ENCODE data around the gene IL20RA.

The IL20RA gene

GRCh38 chr6:136995521-136995920, 49.2 kb downstream of the IL20RA start:
- Histone ChIP-seq H3K27me3 (ENCODE audit: insufficient read depth, low read depth) (no peaks in the 10 kb centered on the region), H2AFZ (ENCODE audit: low read depth) (no peak overlapping the region), H4K20me1 (ENCODE audit: insufficient read depth) (no peaks in the 10 kb centered on the region), H3K27ac (no peak overlapping the region), H3K4me1 (ENCODE audit: low read depth, poor library complexity, severe bottlenecking) (no peaks in the 10 kb centered on the region), H3K4me2 (no peak overlapping the region), H3K4me3 (IDR thresholded peaks at IDR 0.05; ENCODE audit: insufficient read depth, low read depth, low read length) (no peak overlapping the region), H3K36me3 (ENCODE audit: insufficient read depth) (no peaks in the 10 kb centered on the region), H3K79me2 (ENCODE audit: insufficient read depth, low read depth) (no peaks in the 10 kb centered on the region), H3K9ac (no peak overlapping the region)
- TF ChIP-seq, protein P1, sequence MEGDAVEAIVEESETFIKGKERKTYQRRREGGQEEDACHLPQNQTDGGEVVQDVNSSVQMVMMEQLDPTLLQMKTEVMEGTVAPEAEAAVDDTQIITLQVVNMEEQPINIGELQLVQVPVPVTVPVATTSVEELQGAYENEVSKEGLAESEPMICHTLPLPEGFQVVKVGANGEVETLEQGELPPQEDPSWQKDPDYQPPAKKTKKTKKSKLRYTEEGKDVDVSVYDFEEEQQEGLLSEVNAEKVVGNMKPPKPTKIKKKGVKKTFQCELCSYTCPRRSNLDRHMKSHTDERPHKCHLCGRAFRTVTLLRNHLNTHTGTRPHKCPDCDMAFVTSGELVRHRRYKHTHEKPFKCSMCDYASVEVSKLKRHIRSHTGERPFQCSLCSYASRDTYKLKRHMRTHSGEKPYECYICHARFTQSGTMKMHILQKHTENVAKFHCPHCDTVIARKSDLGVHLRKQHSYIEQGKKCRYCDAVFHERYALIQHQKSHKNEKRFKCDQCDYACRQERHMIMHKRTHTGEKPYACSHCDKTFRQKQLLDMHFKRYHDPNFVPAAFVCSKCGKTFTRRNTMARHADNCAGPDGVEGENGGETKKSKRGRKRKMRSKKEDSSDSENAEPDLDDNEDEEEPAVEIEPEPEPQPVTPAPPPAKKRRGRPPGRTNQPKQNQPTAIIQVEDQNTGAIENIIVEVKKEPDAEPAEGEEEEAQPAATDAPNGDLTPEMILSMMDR (conservative IDR thresholded peaks at IDR 0.05; ENCODE audit: low read depth, low read length): no peak

- Histone ChIP-seq H3K36me3 (ENCODE audit: insufficient read depth) (no peaks in the 10 kb centered on the region), H3K27me3 (ENCODE audit: insufficient read depth, low read depth) (no peaks in the 10 kb centered on the region), H2AFZ (ENCODE audit: low read depth) (no peak overlapping the region), H3K27ac (no peak overlapping the region), H3K9ac (no peak overlapping the region), H3K4me3 (IDR thresholded peaks at IDR 0.05; ENCODE audit: insufficient read depth, low read depth, low read length) (no peak overlapping the region), H3K79me2 (ENCODE audit: insufficient read depth, low read depth) (no peaks in the 10 kb centered on the region), H3K4me1 (ENCODE audit: low read depth, poor library complexity, severe bottlenecking) (no peaks in the 10 kb centered on the region), H4K20me1 (ENCODE audit: insufficient read depth) (no peaks in the 10 kb centered on the region), H3K4me2 (no peak overlapping the region)
- TF ChIP-seq, protein P1 (conservative IDR thresholded peaks at IDR 0.05; ENCODE audit: low read depth, low read length): no peak
Measured at GRCh38 chr6:136994782-136995181, 50.0 kb downstream of the IL20RA start.

DNA sequence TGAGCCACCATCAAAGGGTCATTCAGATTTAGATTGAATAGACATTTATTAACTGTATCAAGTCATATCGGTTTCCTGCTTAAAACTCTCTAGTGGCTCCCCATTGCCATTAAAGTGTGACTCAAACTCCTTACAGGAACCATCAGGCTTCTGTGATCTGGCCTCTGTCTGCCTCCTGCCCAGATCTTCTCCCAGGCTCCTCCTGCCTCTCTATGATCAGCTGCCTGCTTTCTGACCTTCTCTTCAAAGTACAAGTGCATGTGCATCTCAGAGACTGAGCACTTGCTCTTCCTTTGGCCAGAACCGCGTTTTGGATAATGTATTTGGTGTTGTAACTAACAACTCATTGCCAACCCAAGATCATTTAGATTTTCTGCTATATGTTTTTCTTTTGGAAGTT, 52.7 kb downstream of the IL20RA start:
- TF ChIP-seq, protein P1 (conservative IDR thresholded peaks at IDR 0.05; ENCODE audit: low read depth, low read length): no peak
- H3K79me2 ChIP-seq (ENCODE audit: insufficient read depth, low read depth): no peaks in the 10 kb centered on the region
- H3K27ac ChIP-seq: no peak overlapping the region
- no peak overlapping the region for H3K9ac ChIP-seq
- no peaks in the 10 kb centered on the region for H3K4me1 ChIP-seq (ENCODE audit: low read depth, poor library complexity, severe bottlenecking)
- H2AFZ ChIP-seq (ENCODE audit: low read depth): no peak overlapping the region
- no peaks in the 10 kb centered on the region for H4K20me1 ChIP-seq (ENCODE audit: insufficient read depth)
- no peak overlapping the region for H3K4me3 ChIP-seq (IDR thresholded peaks at IDR 0.05; ENCODE audit: insufficient read depth, low read depth, low read length)
- H3K27me3 ChIP-seq (ENCODE audit: insufficient read depth, low read depth): no peaks in the 10 kb centered on the region
- H3K4me2 ChIP-seq: no peak overlapping the region
- no peaks in the 10 kb centered on the region for H3K36me3 ChIP-seq (ENCODE audit: insufficient read depth)

DNA sequence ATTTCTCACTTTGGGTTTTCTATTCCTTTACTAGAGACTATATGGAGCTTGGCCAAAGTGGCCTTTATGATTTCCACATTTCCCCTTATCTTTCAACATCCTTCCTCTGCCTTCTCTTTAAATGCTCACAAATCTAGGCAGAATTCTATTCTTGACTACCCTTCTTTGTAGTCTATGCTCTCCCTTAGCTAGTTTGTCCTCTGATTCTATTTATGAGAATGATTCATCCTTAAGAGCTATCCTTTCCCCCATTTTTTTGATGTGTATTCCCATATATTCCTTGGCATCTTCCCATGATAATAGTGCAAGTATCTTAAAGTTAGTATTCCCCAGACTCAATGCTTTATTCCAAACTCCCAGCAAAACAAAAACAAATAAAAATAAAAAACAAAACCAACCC, 53.1 kb downstream of the IL20RA start:
- TF ChIP-seq, protein P1 (conservative IDR thresholded peaks at IDR 0.05; ENCODE audit: low read depth, low read length): no peak
- Histone ChIP-seq H2AFZ (ENCODE audit: low read depth) (no peak overlapping the region), H3K27me3 (ENCODE audit: insufficient read depth, low read depth) (no peaks in the 10 kb centered on the region)

More for the DNA sequence above, 53.1 kb downstream of the IL20RA start:
- Histone ChIP-seq H3K36me3 (ENCODE audit: insufficient read depth) (no peaks in the 10 kb centered on the region), H3K4me1 (ENCODE audit: low read depth, poor library complexity, severe bottlenecking) (no peaks in the 10 kb centered on the region), H3K4me3 (IDR thresholded peaks at IDR 0.05; ENCODE audit: insufficient read depth, low read depth, low read length) (no peak overlapping the region), H3K79me2 (ENCODE audit: insufficient read depth, low read depth) (no peaks in the 10 kb centered on the region), H3K9ac (no peak overlapping the region), H3K4me2 (no peak overlapping the region), H4K20me1 (ENCODE audit: insufficient read depth) (no peaks in the 10 kb centered on the region), H3K27ac (no peak overlapping the region)

Measured in KMS-11 (cell line).